Fibroblast of the aortic adventitia (primary cell): ENCODE measurements around the gene PCCB. TPM values are rescaled to one million over a fixed set of nuclear protein-coding genes. Genes with fewer than 3 reads are reported as not detected.
"Not testable (repeated sequence)": the region's sequence is repeated elsewhere in the genome, so short reads cannot be mapped to it uniquely, and the experiment has no call there.

Experiments
- DNase-seq: peaks from one replicate; pipeline ENCODE4 v3.0.0-alpha.2; 2010; ENCODE audit warnings: low read depth
- H3K4me3 ChIP-seq: 2 replicates; pipeline ENCODE4 v1.5.1; 2011; ENCODE audit warnings: low read depth, mild to moderate bottlenecking, control low read depth, low read length, moderate library complexity
- CTCF ChIP-seq: IDR thresholded peaks from 2 replicates; pipeline ENCODE4 v1.5.1; 2011; ENCODE audit warnings: mild to moderate bottlenecking, low read length, control low read depth, inconsistent platforms; ENCODE audit not compliant: insufficient read depth
- total RNA-seq: library from RNA; depleted of rRNA; stranded (reverse); fragments of >200 nt; gene quantifications from 2 replicates; pipeline ENCODE4 v1.2.3, GENCODE V29; 2012; ENCODE audit warnings: low replicate concordance

Gene PCCB
- total RNA-seq, 1 donor, result 37.2 TPM

GRCh38 chr3:136366289-136366688 is 116.1 kb downstream of the PCCB start:
- TF ChIP-seq CTCF, result no peak
- peak; percentile 9 for DNase-seq
- H3K4me3 ChIP-seq, result no peak overlapping the region

GRCh38 chr3:136375800-136376199 is 125.7 kb downstream of the PCCB start:
- H3K4me3 ChIP-seq, DNase-seq: not testable (repeated sequence)

DNA sequence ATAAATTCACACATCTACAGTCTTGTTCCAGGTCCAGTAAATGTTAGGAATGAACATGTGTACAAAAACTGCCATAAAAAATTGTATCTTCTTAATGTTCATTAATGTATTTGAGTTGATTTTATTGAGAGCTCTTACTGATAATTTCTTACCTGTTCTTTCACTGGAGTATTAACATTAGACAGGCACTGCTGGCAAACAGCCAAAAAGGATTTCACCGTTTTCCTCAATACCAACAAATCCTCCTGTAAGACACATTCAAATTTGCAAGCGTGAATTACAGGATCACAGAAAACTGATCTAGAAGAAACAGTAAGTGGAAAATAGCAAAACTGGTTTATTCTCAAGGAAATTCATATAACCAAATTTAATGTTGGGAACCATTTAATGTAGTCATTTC is 127.4 kb downstream of the PCCB start:
- no peak for DNase-seq
- no peak for TF ChIP-seq CTCF

DNA sequence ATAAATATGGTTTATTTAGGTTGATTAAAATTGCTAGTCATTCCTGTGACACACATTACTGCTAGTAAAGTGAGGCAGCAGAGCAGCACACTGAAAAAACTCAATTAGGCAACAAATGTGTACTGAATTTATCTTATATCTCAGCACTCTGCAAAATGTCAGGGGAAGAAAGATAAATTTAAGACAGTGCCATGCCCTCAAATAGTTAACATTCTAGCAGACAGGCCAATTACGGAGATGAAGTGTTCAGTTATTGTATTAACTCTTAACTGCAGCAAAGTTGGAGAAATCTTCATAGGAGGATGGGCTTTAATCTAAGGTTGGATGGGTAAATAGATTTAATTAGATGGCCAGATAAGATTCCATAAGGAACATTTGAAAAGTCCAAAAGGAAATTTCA is 127.9 kb downstream of the PCCB start:
- TF ChIP-seq CTCF, result no peak
- H3K4me3 ChIP-seq, result no peak overlapping the region
- DNase-seq, result no peak

More for the DNA sequence above, 127.4 kb downstream of the PCCB start:
- no peak overlapping the region for H3K4me3 ChIP-seq

Other genes with a start within 250 kb of the PCCB start
- 27.3 and 46.7 TPM in 2 replicates for gene MSL2, start 54.0 kb upstream of the PCCB start, total RNA-seq